DMS 273 (cell line): ENCODE data around the gene USP35.
"Not testable (repeated sequence)": the region's sequence is repeated elsewhere in the genome, so short reads cannot be mapped to it uniquely, and the experiment has no call there.

Experiments
- DNase-seq: peaks from one replicate; lab custom pipeline; 2025; ENCODE audit not compliant: unreplicated experiment; lab: John Stamatoyannopoulos, UW

The USP35 gene

GRCh38 chr11:78216021-78216420 lies 27.3 kb downstream of the USP35 start:
- DNase-seq: no peak

GRCh38 chr11:78216571-78217287 lies 28.0 kb downstream of the USP35 start:
- DNase-seq: no peak

- no peak for DNase-seq
Measured at GRCh38 chr11:78217650-78218541, 29.2 kb downstream of the USP35 start.

- no peak for DNase-seq
Measured at GRCh38 chr11:78218707-78219492, 30.2 kb downstream of the USP35 start.

GRCh38 chr11:78219493-78220217 lies 30.9 kb downstream of the USP35 start:
- DNase-seq: no peak

GRCh38 chr11:78220218-78221157 lies 31.8 kb downstream of the USP35 start:
- DNase-seq: no peak

GRCh38 chr11:78221396-78222315 lies 32.9 kb downstream of the USP35 start:
- DNase-seq: no peak

GRCh38 chr11:78222726-78223125 lies 34.0 kb downstream of the USP35 start:
- not testable (repeated sequence) for DNase-seq

GRCh38 chr11:78223320-78223954 lies 34.7 kb downstream of the USP35 start:
- DNase-seq: no peak

GRCh38 chr11:78224506-78224905 lies 35.8 kb downstream of the USP35 start:
- no peak for DNase-seq

GRCh38 chr11:78224906-78225420 lies 36.2 kb downstream of the USP35 start:
- no peak for DNase-seq

GRCh38 chr11:78226684-78227680 lies 38.3 kb downstream of the USP35 start:
- DNase-seq: no peak

- no peak for DNase-seq
Measured at GRCh38 chr11:78227921-78228320, 39.2 kb downstream of the USP35 start.

GRCh38 chr11:78228467-78228866 lies 39.7 kb downstream of the USP35 start:
- peak; percentile 74 for DNase-seq

GRCh38 chr11:78229106-78229505 lies 40.4 kb downstream of the USP35 start:
- DNase-seq: no peak

GRCh38 chr11:78230161-78230877 lies 41.6 kb downstream of the USP35 start:
- peak; percentile 48 for DNase-seq
